Measurements from ENCODE around the gene PRAMEF18.
"Not testable (repeated sequence)": the region's sequence is repeated elsewhere in the genome, so short reads cannot be mapped to it uniquely, and the experiment has no call there.

The PRAMEF18 gene

DNA sequence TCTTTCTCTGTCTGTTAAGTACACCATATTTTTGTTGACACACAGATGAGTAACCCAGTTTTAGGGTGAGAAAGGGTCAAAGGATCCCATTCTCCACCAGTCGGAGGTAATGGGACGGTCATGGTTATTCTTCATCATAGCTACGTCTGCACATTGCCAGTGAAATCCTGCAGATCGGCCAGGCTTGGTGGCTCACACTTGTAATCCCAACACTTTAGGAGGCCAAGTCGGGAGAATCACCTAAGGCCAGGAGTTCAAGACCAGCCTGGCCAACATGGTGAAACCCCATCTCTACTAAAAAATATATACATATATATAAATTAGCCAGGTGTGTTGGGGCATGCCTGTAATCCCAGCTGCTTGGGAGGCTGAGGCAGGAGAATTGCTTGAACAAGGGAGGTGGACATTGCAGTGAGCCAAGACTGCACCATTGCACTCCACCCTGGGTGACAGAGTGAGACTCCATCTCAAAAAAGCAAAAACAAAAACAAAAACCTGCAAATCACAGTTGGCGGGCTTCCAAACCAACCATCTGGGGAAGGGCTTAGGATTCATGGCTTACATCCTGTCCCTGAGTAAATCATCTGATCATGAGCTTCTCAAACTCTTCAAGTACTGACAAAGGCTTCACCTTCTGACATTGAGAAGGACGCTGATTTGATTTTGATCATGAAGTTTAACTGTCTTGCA, 5.3 kb upstream of the PRAMEF18 start:
- H3K36me3 ChIP-seq (ENCODE audit: insufficient read depth, low read length); H3K27me3 ChIP-seq (ENCODE audit: control insufficient read depth in 1 of 2, insufficient read depth in 2 of 2, low read length in 2 of 2): not testable (repeated sequence)

GRCh38 chr1:13230601-13231000, 4.6 kb upstream of the PRAMEF18 start:
- H3K27ac ChIP-seq (ENCODE audit: low read depth, low read length); H3K9ac ChIP-seq (ENCODE audit: low read length); H3K27me3 ChIP-seq (ENCODE audit: control insufficient read depth in 1 of 2, insufficient read depth in 2 of 2, low read length in 2 of 2); H3K9me3 ChIP-seq (ENCODE audit: low read length); H3K4me3 ChIP-seq (ENCODE audit: low read depth in 1 of 2, low read length in 2 of 2); H3K4me1 ChIP-seq (ENCODE audit: insufficient read depth, low read length); H3K36me3 ChIP-seq (ENCODE audit: insufficient read depth, low read length): not testable (repeated sequence)

More for the DNA sequence above, 5.3 kb upstream of the PRAMEF18 start:
- not testable (repeated sequence) for H3K4me3 ChIP-seq (ENCODE audit: low read depth in 1 of 2, low read length in 2 of 2); H3K27ac ChIP-seq (ENCODE audit: low read depth, low read length); H3K9ac ChIP-seq (ENCODE audit: low read length); H3K4me1 ChIP-seq (ENCODE audit: insufficient read depth, low read length); H3K9me3 ChIP-seq (ENCODE audit: low read length)

DNA sequence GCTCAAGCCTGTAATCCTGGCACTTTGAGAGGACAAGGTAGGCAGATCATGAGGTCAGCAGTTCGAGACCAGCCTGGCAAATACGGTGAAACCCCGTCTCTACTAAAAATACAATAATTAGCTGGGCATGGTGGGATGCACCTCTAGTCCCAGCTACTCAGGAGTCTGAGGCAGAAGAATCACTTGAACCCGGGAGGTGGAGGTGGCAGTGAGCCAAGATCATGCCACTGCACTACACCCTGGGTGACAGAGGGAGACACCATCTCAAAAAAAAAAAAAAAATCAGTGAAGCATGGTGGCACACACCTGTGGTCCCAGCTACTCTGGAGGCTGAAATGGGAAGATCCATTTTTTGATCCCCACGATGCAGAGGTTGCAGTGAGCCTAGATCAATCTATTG, 4.1 kb upstream of the PRAMEF18 start:
- H3K27ac ChIP-seq (ENCODE audit: low read depth, low read length); H3K4me1 ChIP-seq (ENCODE audit: insufficient read depth, low read length); H3K27me3 ChIP-seq (ENCODE audit: control insufficient read depth in 1 of 2, insufficient read depth in 2 of 2, low read length in 2 of 2); H3K9ac ChIP-seq (ENCODE audit: low read length); H3K4me3 ChIP-seq (ENCODE audit: low read depth in 1 of 2, low read length in 2 of 2); H3K9me3 ChIP-seq (ENCODE audit: low read length); H3K36me3 ChIP-seq (ENCODE audit: insufficient read depth, low read length): not testable (repeated sequence)

- no peaks in the 10 kb centered on the region for H3K27me3 ChIP-seq (ENCODE audit: control insufficient read depth in 1 of 2, insufficient read depth in 2 of 2, low read length in 2 of 2)
- no peak overlapping the region for H3K4me3 ChIP-seq (ENCODE audit: low read depth in 1 of 2, low read length in 2 of 2)
- H3K36me3 ChIP-seq (ENCODE audit: insufficient read depth, low read length): no peaks in the 10 kb centered on the region
- H3K9me3 ChIP-seq (ENCODE audit: low read length): no peaks in the 10 kb centered on the region
- H3K27ac ChIP-seq (ENCODE audit: low read depth, low read length): no peak overlapping the region
- no peak overlapping the region for H3K9ac ChIP-seq (ENCODE audit: low read length)
- no peaks in the 10 kb centered on the region for H3K4me1 ChIP-seq (ENCODE audit: insufficient read depth, low read length)
Observed at GRCh38 chr1:13228343-13228781, 2.4 kb upstream of the PRAMEF18 start.

- H3K27ac ChIP-seq (ENCODE audit: low read depth, low read length); H3K9ac ChIP-seq (ENCODE audit: low read length); H3K36me3 ChIP-seq (ENCODE audit: insufficient read depth, low read length); H3K27me3 ChIP-seq (ENCODE audit: control insufficient read depth in 1 of 2, insufficient read depth in 2 of 2, low read length in 2 of 2); H3K4me1 ChIP-seq (ENCODE audit: insufficient read depth, low read length); H3K4me3 ChIP-seq (ENCODE audit: low read depth in 1 of 2, low read length in 2 of 2); H3K9me3 ChIP-seq (ENCODE audit: low read length): not testable (repeated sequence)
Observed at GRCh38 chr1:13227271-13228055, 1.5 kb upstream of the PRAMEF18 start.

GRCh38 chr1:13224480-13225060, 1.4 kb downstream of the PRAMEF18 start:
- Histone ChIP-seq H3K9me3 (ENCODE audit: low read length) (no peaks in the 10 kb centered on the region), H3K27me3 (ENCODE audit: control insufficient read depth in 1 of 2, insufficient read depth in 2 of 2, low read length in 2 of 2) (no peaks in the 10 kb centered on the region), H3K4me3 (ENCODE audit: low read depth in 1 of 2, low read length in 2 of 2) (no peak overlapping the region), H3K4me1 (ENCODE audit: insufficient read depth, low read length) (no peaks in the 10 kb centered on the region), H3K36me3 (ENCODE audit: insufficient read depth, low read length) (no peaks in the 10 kb centered on the region), H3K27ac (ENCODE audit: low read depth, low read length) (no peak overlapping the region), H3K9ac (ENCODE audit: low read length) (no peak overlapping the region)

- H3K4me1 ChIP-seq (ENCODE audit: insufficient read depth, low read length); H3K27me3 ChIP-seq (ENCODE audit: control insufficient read depth in 1 of 2, insufficient read depth in 2 of 2, low read length in 2 of 2); H3K9me3 ChIP-seq (ENCODE audit: low read length); H3K27ac ChIP-seq (ENCODE audit: low read depth, low read length); H3K9ac ChIP-seq (ENCODE audit: low read length); H3K4me3 ChIP-seq (ENCODE audit: low read depth in 1 of 2, low read length in 2 of 2); H3K36me3 ChIP-seq (ENCODE audit: insufficient read depth, low read length): not testable (repeated sequence)
Observed at GRCh38 chr1:13222788-13223187, 3.2 kb downstream of the PRAMEF18 start.

DNA sequence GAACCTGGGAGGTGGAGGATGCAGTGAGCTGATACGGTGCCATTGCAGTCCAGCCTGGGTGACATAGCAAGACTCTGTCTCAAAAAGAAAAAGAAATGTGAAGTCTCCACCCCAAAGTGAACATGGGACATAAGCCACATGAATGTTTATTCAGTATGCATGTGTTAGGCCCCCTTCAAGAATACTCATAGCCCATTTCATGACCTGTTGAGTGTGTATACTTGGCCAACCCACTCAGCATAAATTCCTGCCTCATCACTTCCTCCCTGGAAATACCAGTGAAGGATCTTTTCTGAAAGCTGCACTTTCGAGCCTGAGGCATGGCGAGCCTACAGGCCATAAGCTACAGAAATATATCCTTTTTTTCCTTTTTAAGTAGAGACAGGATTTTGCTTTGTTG, 6.8 kb downstream of the PRAMEF18 start:
- not testable (repeated sequence) for H3K9ac ChIP-seq (ENCODE audit: low read length); H3K4me3 ChIP-seq (ENCODE audit: low read depth in 1 of 2, low read length in 2 of 2)

GRCh38 chr1:13216619-13217018, 9.3 kb downstream of the PRAMEF18 start:
- not testable (repeated sequence) for H3K4me1 ChIP-seq (ENCODE audit: insufficient read depth, low read length); H3K9ac ChIP-seq (ENCODE audit: low read length); H3K36me3 ChIP-seq (ENCODE audit: insufficient read depth, low read length); H3K4me3 ChIP-seq (ENCODE audit: low read depth in 1 of 2, low read length in 2 of 2); H3K9me3 ChIP-seq (ENCODE audit: low read length); H3K27ac ChIP-seq (ENCODE audit: low read depth, low read length); H3K27me3 ChIP-seq (ENCODE audit: control insufficient read depth in 1 of 2, insufficient read depth in 2 of 2, low read length in 2 of 2)

More for the DNA sequence above, 6.8 kb downstream of the PRAMEF18 start:
- not testable (repeated sequence) for H3K36me3 ChIP-seq (ENCODE audit: insufficient read depth, low read length); H3K27me3 ChIP-seq (ENCODE audit: control insufficient read depth in 1 of 2, insufficient read depth in 2 of 2, low read length in 2 of 2); H3K4me1 ChIP-seq (ENCODE audit: insufficient read depth, low read length); H3K9me3 ChIP-seq (ENCODE audit: low read length); H3K27ac ChIP-seq (ENCODE audit: low read depth, low read length)

DNA sequence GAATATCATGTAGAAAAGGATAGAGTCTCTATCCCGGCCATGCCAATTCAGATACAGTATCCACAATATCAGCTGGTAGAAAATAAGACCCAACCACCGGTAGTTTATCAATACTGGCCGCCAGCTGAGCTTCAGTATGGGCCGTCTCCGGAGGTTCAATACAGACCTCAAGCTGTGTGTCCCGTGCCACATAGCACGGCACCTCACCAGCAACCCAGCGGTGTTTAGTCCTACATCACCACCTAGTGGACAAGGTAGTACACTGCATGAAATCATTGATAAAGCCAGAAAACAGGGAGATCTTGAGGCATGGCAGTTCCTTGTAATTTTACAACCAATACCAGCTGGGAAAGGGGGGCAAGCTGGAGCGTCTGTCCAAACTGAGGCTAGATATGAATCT, 17.2 kb downstream of the PRAMEF18 start:
- H3K36me3 ChIP-seq (ENCODE audit: insufficient read depth, low read length); H3K9me3 ChIP-seq (ENCODE audit: low read length); H3K4me1 ChIP-seq (ENCODE audit: insufficient read depth, low read length); H3K9ac ChIP-seq (ENCODE audit: low read length); H3K27me3 ChIP-seq (ENCODE audit: control insufficient read depth in 1 of 2, insufficient read depth in 2 of 2, low read length in 2 of 2); H3K4me3 ChIP-seq (ENCODE audit: low read depth in 1 of 2, low read length in 2 of 2); H3K27ac ChIP-seq (ENCODE audit: low read depth, low read length): not testable (repeated sequence)

- not testable (repeated sequence) for H3K27ac ChIP-seq (ENCODE audit: low read depth, low read length); H3K4me3 ChIP-seq (ENCODE audit: low read depth in 1 of 2, low read length in 2 of 2); H3K9me3 ChIP-seq (ENCODE audit: low read length); H3K27me3 ChIP-seq (ENCODE audit: control insufficient read depth in 1 of 2, insufficient read depth in 2 of 2, low read length in 2 of 2); H3K4me1 ChIP-seq (ENCODE audit: insufficient read depth, low read length); H3K36me3 ChIP-seq (ENCODE audit: insufficient read depth, low read length); H3K9ac ChIP-seq (ENCODE audit: low read length)
Observed at GRCh38 chr1:13201309-13201708, 24.6 kb downstream of the PRAMEF18 start, which contains the start of gene PRAMEF13. Gene PRAMEF13 (minus strand): TSS chr1:13201409. CDS start chr1:13199589, 1,820 bp downstream.

Measured in muscle layer of colon (tissue), 2 donors.